ENCODE measurements around the gene MIAT.

Gene MIAT

DNA sequence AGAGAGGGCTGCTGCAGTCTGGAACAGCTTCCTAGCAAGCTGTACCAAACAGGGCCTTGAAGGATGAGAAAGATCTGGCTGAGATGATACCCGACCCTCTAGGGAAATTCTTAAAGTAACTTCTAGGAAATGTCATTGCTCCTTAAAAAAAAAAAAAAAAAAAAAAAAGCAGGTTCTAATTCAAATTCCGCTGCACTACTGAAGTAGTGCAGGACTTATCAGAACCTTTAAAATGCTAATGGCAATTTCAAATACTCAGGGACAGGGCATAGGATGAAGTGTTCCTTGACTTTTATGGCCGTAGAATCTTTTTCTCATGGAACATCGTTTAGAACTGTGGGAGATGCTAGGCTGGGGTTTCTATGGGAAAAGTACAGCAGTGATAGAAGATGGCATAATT lies 13.1 kb downstream of the MIAT start:
- DNase-seq: no peak

DNA sequence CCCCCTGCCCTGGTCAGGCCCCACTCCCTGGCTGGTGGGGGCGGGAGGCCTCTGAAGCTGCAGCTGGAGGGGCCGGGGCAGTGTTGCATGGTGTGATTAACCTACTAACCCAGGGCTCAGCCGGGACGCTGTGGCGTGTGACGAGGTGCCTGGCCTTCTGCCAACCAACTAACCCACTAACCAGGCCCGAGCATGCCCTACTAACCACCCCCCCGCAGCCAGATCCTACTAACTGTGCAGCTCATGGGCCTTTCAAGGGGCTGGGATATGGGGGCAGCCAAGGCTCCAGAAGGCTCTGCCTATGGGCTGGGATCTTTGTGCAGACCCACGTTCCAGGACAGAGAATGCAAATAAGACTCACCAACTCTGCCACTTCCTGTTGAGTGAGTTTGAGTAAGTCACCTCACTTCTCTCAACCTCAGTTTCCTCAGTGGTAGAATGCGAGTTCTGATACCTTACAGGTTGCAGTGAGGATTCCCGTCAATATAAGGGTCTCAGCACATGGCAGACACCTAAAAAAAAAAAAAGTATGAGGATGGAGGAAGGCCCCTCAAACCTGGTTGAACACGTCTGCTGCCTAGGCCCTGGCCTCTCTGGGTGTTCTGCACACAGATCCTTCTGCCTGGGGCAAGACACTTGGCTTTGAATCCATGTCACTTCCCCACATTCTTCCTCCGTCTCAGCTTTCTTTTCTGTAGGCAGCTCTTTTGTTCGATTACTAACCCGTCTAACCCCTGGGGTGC lies 14.1 kb downstream of the MIAT start:
- no peak for DNase-seq

DNA sequence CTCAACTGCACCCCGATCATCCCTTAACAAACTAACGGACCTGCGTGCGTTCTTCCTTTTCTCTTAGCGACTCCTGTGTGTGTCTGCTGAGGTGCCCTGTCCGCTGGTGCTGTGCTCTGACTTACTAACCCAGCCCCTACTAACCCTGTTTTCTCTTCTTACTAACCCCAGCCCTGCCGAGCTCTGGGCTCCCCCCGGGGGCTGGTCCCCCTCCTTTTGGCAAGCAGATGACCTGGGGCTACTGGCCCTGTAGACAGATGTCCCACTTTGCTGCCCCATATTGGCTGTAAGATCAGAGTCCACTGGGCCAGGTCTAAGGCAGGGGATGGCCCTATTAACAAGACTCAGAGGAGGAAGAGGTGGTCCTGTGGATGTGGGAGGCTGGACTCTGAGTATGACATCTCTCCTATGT lies 14.7 kb downstream of the MIAT start:
- no peak for DNase-seq

DNA sequence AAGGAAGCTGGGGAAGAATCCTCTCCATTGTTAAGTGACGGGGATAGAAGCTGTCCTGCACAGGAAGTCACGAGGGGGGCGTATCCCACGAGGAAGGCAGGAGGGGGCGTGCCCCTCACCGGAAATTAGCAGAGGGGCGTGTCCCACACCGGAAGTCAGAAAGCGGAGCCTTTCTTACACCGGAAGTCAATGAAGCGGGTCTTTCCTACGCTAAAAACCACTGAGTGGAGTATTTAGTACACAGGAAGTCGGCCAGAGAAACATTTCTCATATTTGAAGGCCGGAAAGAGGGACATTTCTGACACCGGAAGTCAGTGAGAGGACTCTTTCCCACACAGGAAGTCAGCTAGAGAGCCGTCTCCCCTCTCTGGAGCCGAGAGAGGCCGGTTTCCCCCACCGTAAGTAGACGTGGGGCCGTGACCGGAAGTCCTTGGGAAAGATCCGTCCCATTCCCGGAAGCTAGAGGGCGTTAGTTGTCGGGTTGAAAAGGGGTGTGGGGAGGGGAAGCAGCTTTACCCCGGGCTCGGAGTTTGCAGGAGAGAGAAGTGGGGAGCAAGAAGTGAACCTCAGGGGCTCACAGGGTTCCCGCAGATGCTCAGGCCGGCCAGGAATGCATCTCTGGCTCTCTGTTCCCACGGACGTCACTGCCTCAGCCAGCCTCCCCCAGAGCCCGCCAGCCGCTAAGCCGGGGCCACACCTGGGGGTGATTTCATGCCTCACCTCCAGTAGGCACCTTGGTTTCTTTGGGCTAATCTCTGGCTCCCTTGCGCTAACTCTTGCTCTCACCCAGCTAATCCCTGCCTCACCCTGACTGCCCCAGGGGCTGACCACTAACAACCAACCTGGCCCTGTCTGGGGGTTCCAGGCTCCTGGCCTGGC lies 15.4 kb downstream of the MIAT start:
- DNase-seq: peak; percentile 71

DNA sequence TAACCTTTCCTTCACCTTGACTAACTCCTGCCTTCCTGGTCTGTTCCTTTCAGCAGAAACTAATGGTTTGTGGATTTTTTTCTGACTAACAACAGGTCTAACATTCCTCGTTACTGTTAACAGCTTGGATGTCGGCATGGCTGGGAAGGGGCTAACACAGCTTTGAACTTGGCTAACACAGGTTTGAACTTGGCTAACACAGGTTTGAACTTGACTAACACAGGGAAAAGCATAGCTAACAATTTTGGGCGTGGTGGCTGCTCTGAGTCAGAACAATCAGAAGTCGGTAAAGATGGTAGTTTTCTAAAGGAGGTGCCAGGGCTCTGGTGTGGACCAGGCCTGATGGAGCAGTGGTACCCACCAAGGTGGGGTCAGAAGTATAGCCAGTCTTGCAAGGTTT lies 16.1 kb downstream of the MIAT start:
- no peak for DNase-seq

DNA sequence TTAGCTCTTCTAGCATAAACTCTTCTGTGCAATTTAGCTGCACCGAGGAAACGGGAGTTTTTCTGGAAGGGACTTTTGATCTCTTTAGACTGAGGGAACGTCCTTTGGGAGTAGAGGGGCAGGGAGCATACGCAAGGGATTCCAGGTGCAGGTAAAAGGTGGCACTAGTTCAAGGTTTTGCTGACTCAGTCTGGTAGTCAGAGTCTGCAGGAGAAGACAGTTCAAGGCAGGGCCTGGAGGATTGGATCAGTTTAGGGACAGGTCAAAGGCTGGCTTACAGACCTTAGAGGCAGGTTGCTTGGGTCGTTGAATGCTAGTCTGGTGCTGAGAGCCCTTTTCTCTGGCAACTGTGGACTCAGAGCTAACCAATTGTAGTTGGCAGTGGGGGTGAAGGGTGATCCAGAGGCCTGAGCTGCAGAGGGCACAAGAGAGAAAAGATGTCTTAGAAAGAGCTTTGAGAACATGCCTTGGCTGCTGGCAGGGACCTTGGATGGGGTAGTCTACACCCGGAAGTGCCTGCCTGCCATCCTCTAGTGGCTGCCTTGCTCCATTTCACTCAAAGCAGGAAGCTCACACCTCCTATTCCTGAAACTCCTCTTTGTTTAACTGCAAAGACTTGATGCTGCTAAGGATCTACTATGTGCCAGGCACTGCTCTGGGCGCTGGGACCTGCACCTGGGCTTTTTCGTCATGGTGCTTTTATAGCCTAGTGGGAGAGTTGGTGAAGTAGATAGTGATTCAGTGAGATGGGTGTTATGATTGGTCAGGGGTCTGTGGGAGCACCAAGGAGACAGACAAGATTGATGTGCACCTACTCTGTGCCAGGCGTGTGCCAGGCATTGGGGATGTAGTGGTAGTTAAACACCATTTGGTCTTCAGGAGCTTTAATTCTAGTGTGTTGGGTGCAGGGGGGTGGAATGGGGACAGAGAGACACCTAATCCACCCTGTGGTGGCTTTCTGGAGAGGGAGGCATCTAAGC lies 17.1 kb downstream of the MIAT start:
- no peak for DNase-seq

DNA sequence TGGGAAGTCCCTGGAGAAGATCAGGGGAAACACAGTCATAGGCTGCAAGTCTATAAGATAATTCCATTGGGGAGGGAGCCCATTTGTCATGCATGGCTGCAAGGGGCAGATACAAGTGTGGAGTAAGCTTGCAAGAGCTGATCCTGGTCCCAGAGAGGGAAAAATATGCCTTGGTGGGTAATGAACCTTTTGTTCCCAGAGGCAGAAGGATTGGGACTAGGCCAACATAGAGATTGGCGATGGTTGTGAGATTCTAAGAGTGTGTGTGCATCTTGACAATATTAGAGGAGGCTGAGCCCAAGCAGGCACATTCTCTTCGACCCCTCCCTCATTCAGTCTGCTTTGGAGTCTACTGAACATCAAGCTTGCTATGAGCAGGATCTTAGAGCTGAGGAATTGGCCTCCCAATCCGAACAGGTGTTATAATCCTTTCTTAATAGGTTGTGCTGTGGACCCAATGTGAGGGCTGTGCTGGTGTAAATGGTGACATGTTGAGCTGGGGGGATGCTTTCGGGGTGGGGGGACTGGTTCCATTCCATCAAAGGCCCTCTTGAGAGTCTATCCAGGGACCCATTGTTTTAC lies 18.4 kb downstream of the MIAT start:
- DNase-seq: no peak

DNA sequence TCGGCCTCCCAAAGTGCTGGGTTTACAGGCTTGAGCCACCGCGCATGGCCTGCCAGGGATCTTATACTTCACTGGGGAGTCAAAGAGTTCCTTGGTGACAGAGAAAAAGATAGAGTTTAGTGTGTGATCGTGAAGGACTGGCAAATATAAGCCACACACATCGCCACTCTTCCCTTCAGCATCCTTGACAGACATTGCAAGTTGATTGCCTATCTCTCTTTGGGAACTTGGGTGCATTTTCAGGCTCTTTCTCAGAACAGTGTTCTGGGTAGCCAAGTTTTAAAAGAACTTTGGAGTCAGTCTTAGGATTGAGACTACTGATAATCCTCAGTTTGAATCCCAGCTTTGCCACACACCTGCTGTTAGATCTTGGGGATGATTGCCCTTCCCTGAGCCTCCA lies 19.8 kb downstream of the MIAT start:
- DNase-seq: no peak

DNA sequence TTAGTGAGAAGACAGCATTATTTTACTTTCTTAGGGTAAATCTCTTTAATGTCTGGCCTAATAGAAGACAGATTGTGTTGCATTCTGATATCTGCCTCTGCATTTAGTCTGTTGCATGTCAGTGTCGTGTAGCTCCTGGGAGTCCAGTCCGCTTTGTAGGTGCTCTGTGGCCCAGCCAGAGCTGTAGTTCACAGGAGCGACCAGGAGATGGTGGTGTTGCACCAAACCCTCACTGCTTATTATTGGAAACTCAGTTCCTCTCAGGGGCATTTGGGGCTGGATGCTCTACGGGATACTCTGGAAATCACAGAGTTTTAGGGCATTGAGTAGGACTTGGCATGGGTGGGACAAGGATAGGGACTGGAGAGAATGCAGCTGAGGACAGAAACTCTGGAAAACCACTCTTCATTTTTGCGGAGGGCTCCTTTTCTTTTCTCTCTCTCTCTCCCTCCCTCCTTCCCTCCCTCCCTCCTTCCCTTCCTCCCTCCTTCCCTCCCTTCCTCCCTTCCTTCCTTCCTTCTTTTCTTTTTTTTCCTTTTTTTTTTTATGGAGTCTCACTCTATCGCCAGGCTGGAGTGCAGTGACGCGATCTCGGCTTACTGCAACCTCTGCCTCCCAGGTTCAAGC lies 21.7 kb downstream of the MIAT start:
- no peak for DNase-seq

DNA sequence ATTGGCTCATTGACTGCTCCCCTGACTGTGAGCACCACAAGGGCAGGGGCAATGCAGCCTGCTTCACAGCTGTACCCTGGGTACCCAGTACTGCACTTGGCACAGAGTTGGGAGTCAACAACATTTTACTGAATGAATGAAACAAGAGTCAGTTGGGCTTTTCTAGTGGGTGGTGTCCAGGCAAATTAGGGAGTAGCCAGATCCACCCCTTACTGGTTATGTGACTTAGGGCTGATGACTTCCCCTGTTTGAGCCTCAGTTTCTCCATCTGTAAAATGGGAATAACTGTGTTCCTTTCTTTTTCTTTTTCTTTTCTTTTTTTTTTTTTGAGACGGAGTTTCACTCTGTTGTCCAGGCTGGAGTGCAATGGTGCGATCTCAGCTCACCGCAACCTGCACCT lies 23.1 kb downstream of the MIAT start:
- DNase-seq: no peak

DNA sequence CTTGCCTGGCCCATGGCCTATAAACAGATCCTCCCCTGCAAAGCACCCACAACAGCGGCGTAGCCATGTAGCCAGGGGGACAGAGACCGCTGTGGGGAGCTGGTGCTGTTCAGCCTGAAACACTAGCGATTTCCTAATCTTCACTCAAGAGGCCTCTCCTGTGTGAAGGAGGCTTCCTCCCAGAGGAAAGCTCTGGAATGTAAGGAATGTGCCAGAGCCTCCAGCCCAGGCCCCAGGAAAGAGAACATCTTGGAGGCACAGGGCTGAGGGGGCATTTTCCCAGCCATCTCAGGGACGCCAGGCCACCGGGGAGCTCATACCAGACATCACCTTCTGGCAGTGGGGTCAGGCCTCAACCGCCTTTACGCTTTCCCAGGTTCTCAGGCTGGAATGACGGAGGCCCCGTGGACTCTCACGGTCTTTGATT lies 24.0 kb downstream of the MIAT start:
- no peak for DNase-seq

DNA sequence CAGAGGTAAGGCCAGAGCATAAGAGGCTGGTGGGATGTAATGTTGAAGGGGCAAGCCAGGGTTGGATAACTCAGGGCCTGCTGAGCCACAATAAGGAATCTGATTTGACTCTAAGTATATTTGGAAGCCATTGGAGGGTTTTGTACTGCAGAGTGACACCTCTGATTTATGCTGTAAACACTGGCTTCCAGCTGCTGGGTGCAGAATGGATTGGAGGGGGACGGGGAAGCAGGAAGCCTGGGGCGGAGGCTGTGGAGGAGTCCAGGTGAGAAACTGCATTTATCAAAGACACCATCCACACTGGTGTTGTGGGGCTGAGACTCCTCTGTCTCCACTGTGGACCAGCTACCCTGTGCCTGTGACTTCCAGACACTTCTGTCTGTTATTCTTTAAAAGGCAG lies 26.8 kb downstream of the MIAT start:
- DNase-seq: no peak

DNA sequence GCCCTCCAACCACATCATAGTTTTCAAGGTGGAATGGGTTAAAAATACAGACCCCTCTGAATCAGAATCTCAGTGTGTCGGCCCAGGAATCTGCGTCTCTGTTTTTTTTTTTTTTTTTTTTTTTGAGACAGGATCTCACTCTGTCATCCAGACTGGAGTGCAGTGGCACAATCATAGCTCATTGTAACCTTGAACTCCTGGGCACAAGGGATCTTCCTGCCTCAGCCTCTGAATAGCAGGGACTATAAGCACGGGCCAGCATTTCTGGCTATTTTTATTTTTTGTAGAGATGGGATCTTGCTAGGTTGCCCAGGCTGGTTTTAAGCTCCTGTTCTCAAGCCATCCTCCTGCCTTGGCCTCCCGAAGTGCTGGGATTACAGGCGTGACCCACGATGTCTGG lies 28.2 kb downstream of the MIAT start:
- no peak for DNase-seq

DNA sequence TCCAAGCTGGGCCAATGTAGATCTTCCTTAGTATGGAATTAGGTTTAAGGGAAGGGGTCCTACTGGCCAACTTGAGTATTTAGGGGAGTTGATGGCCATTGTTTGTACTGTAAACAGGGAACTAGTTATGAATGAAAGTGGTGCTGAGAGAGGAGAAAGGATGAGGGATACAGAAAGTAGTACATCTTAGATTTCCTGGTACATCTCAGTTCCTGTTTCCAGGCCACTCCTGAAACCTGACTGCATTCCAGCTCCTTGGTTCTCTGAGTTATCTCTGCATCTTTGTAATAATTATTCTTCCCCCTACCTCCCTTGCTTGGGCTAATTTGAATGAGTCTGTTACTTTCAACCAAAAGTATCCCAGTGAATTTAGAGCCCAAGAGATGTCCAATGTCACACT lies 30.1 kb downstream of the MIAT start:
- DNase-seq: no peak

DNA sequence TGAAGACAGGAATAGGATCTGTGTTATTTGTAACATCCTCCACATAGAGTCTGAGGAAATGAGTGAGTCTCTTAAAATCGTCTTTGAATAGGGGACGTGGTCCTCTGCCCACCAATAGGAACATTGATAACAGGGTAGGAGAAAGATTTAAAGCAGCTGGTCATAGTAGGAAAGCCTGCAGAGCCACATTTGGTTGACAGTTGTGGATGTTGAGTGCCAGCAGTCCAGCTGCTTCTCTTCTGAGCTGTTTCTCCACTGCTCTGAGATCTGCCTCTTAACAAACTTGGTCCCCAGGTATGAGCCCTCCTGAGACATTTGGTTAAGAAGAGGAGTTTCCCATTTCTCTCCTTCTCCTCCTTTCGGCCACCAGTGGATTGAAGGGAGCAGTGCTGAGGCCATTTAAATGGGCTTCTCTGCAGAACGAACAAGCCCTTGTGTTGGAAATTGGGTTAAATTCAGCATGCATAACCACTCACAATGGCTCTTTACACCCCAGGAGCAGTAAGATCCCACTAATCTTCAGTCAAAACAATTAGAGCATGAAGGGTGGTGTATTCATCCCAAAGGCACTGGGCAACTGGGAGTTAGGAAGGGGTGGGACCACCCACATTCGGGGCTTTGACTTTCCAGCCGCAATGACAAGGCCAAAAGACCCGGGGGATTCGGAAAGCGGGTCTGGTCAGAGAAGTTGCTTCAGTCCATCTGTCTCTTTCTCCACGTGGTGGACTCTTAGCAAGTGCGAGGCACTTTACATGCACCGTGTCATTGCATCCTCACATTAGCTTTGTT lies 32.3 kb downstream of the MIAT start:
- no peak for DNase-seq

DNA sequence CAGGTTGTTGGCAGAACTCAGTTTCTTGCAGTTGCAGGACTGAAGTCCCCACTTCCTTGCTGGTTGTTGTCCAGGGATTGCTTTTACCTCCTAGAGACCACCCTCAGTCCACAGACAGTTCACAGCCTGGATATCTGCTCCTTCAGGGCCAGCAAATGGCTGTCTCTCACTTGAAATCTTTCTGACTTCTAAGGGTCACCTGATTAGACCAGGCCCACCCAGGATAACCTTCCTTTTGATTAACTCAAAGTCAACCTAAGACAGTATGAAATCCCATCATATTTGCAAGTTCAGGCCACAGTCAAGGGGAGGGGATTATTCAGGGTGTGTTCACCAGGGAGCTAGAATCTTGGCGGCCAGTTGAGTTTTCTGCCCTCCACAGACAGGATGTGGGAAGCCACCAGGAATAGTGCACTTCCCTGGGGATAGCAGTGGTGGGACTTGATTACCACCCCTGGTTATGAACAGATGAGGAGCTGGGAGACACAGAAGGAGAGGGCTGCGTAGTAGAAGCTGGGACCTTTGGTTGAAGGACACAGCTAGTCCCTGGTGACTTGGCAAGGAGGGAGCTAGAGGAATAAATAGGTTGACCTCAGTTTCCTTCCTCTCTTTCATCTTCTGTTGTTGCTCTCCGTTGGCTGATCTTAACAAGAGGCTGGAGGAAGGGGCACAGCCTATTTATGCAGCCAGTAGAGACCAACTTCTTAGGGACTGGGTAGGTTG lies 33.4 kb downstream of the MIAT start:
- DNase-seq: no peak

DNA sequence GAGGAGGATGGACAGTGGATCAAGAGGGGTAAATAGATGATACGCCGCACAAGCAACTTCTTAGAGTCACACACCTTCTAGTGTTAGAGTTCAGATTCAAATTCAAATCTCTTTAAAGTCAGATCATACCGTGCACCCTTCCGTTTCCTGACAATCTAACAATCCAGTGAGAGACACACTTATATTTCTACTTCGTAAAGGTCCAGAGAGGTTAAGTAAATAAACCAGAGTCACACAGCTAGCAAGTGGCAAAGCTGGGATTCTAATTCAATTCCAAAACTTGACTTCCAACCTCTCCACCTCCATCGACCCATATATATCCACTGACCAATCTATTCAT lies 34.0 kb downstream of the MIAT start:
- DNase-seq: no peak

DNA sequence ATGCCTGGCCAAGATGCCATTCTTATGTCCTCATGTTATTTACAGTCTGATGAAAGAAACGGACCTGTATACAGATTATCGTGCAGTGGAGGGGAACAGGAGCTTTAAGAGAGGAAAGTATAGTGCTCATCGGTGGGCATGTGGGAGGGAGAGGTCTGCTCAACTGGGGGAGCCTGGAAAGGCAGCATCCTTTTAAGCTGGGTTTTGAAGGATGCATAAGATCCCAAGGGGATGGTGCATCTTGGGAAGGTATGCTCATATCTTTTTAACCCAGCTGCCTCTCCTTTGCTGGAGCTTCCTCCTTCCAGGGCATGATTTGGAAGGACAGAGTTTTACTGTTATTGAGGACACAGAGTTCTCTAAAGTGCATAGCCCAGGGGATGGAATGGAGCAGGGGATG lies 34.8 kb downstream of the MIAT start:
- DNase-seq: no peak

DNA sequence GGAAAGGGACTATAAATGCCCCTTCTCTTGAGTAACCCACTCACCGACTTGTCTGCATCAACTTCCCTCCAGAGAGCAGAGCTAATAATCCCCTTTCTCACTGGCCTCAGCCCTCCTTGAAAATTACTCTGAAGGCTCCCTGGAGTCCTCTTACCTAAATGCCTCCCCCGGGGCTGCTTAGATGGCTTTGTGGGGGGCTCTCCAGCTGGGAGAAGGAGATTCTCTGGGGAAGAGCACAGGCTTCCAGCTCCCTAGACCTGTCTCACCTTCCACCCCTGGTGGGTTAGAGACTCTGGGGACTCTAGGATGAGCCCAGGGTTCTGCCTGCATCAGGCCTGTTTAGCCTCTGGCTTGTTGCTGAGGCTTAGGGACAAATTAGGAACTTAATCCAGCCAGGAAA lies 39.8 kb downstream of the MIAT start:
- no peak for DNase-seq

DNA sequence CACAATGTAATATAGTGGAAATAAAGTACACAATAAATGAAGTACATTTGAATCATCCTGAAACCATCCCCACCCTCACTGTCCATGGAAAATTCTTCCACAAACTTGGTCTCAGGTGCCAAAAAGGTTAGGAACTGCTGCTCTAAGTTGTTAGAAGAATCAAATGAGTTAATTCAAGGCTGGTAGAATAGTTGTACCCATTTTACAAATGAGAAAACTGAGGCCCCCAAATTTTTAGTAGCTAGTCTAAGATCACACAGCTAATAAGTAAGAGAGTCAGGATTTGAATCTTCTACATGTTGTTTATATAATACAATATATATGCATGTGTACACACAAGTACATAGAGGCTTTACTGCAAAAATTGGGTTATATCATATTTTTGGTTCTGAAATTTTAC lies 43.1 kb downstream of the MIAT start:
- DNase-seq: no peak

DNA sequence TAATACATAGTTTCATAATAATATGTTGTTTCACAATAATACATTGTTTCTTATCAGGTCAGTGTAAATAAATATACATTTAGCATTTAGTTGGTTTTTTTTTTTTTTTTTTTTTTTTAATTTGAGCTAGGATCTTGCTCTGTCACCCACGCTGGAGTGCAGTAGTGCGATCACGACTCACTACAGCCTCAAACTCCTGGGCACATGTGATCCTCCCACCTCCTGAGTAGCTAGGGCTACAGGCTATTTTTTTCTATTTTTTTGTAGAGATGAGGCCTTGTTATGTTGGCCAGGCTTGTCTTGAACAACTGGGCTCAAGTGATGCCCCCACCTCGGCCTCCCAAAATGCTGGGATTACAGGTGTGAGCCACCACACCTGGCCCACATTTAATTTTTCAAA lies 43.5 kb downstream of the MIAT start:
- no peak for DNase-seq

Measured in NCI-H2107 (cell line).